ENCODE data around the gene VENTX.

VENTX gene

DNA sequence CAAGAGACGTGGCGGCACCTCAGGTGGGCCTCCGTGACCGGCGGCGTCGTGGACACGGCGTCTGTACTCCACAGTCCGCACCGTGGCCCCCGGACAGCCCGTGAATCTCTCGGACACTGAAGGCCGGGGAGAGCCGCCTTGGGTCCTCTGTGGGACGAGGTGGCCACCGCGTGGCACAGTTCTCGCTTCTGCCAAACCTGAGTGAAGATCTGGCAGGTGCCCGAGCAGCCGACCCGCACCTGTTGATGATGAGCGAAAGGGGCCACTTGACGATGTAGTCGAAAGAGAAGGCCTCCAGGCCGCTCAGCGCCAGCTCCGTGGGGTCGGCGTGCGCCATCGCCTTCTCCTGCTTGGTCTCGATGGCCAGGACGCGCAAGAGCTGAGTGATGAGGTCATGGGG lies 47.6 kb downstream of the VENTX start:
- no peak for DNase-seq (ENCODE audit: low read depth in 2 of 2)

DNA sequence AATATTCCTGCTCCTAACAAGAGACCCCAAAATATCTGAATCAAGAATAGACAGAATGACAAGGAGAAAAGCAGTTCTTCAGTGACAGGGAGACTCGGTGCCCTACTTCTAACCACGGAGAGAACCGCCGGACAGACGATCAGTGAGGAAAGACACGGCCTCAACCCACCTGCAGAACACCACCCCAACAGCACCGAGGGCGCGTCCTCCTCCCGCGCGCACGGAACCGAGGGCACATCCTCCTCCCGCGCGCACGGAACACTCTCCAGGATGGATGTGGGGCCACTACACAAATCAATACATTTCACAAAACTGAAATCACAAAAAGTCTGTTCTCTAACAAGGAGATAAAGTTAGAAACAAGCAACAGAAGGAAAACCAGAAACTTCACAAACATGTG lies 48.7 kb downstream of the VENTX start:
- DNase-seq (ENCODE audit: low read depth in 2 of 2) = no peak

DNA sequence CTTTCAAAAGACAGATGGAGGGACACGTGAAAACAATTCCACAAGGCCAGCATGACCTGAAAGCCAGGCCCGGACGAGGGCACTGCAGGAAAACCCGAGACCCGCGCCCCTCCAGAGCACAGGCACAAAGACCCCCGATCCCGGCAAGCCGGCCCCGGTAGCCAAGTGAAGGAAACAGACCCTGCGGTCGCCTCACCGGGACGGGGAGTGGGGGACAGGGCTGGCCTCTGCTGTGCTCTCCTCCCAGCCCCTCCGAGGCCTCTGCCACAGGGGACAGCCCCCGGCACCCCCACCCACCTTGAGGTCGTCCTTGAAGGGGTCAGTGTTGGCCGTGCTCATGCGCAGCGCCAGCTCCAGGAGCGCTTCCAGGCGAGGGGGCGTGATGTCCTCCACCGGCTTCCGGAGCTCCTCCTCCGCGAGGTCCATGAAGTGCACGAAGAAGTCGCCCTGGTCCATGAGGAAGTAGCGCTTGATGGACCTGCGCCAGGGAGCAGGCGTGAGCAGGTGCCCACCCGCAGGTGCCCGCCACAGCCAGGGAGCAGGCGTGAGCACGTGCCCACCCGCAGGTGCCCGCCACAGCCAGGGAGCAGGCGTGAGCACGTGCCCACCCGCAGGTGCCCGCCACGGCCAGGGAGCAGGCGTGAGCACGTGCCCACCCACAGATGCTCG lies 50.3 kb downstream of the VENTX start:
- DNase-seq (ENCODE audit: low read depth in 2 of 2) = no peak

DNA sequence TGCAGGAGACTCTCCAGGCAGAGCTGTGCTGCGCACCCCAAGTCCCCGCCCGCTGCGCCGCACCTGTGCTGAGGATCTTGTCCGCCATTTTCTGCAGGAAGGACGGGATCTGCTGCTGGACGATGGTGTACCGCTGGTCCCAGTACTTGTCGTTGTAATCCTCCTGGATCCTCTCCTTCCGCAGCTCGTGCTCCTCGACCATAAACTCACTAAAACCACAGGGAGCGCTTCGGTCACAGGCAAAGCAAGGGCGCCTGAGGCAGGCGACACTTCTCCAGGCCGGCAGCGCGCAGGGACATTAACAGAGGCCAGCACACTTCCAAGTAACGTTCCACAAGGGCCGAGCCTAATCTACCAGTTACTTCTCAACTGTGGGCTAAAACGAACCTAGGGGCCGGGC lies 52.1 kb downstream of the VENTX start:
- no peak for DNase-seq (ENCODE audit: low read depth in 2 of 2)
